ENCODE results near the gene ALG1L2. TPM values are rescaled to one million over a fixed set of nuclear protein-coding genes. Genes with fewer than 3 reads are reported as not detected.
A peak's percentile ranks its signal among the peaks of the same experiment; 100 is the strongest.
"Not testable (repeated sequence)": the region's sequence is repeated elsewhere in the genome, so short reads cannot be mapped to it uniquely, and the experiment has no call there.

The ALG1L2 gene
- total and polyA plus RNA-seq, 2 of the 8 experiments (the other 6 are each of a cell fraction or from before 2014, with no cell fraction given), result 0.15 to 1.7 TPM

GRCh38 chr3:130143648-130144327 is 62.2 kb downstream of the ALG1L2 start:
- H3K14ac ChIP-seq (ENCODE audit: insufficient read length); H4K8ac ChIP-seq (ENCODE audit: extremely low read depth, insufficient read depth, low read length); DNase-seq (ENCODE audit: low read depth in 1 of 2, low spot score in 2 of 2); H3K27me3 ChIP-seq (replicated peaks in 1 of 4; ENCODE audit: control insufficient read depth in 3 of 4, extremely low read depth in 1 of 4, insufficient read depth in 3 of 4, low read length in 3 of 4); H3K4me2 ChIP-seq (ENCODE audit: insufficient read depth in 1 of 2, low read depth in 2 of 2, low read length in 2 of 2); H2BK20ac ChIP-seq (ENCODE audit: low read length); H2BK15ac ChIP-seq (ENCODE audit: low read length); H3K9ac ChIP-seq (replicated peaks in 1 of 4; ENCODE audit: extremely low read depth in 1 of 4, low read depth in 3 of 4, low read length in 3 of 4); H3K56ac ChIP-seq (replicated peaks; ENCODE audit: insufficient read length, low read depth, low read length); H3K23ac ChIP-seq (ENCODE audit: insufficient read length); H4K5ac ChIP-seq (ENCODE audit: insufficient read length, low read depth, low read length); H2AK5ac ChIP-seq (ENCODE audit: low read depth, low read length); H3K4me3 ChIP-seq (ENCODE audit: extremely low read depth in 1 of 4, insufficient read depth in 2 of 4, low read depth in 3 of 4, low read length in 4 of 4); H3K18ac ChIP-seq (ENCODE audit: extremely low read depth, low read length); H3K23me2 ChIP-seq (ENCODE audit: low read depth, low read length); H3K4me1 ChIP-seq (replicated peaks in 1 of 4; ENCODE audit: control insufficient read depth in 3 of 4, insufficient read depth in 4 of 4, low read length in 3 of 4); H4K20me1 ChIP-seq (replicated peaks in 1 of 2; ENCODE audit: control insufficient read depth in 1 of 2, insufficient read depth in 2 of 2, low read length in 2 of 2); FAIRE-seq; H2BK120ac ChIP-seq (replicated peaks; ENCODE audit: low read depth, low read length); H3K4ac ChIP-seq (replicated peaks; ENCODE audit: insufficient read length, low read depth, low read length); H2BK5ac ChIP-seq (ENCODE audit: low read depth, low read length); POLR2A ChIA-PET (ENCODE audit: partially characterized antibody); H2AFZ ChIP-seq (ENCODE audit: low read length); H4K91ac ChIP-seq (replicated peaks; ENCODE audit: insufficient read length, low read length); H3K36me3 ChIP-seq (ENCODE audit: control insufficient read depth in 2 of 4, insufficient read depth in 4 of 4, low read length in 3 of 4); H3K9me3 ChIP-seq (ENCODE audit: insufficient read depth in 2 of 2, low read depth in 1 of 2, low read length in 1 of 2); H3K79me1 ChIP-seq (ENCODE audit: low read depth, low read length); H2BK12ac ChIP-seq (ENCODE audit: low read depth, low read length); H3K27ac ChIP-seq (ENCODE audit: low read depth, low read length); H3K79me2 ChIP-seq (ENCODE audit: control insufficient read depth in 1 of 2, insufficient read depth in 2 of 2, low read length in 2 of 2): not testable (repeated sequence)
- TF ChIP-seq, protein P1, sequence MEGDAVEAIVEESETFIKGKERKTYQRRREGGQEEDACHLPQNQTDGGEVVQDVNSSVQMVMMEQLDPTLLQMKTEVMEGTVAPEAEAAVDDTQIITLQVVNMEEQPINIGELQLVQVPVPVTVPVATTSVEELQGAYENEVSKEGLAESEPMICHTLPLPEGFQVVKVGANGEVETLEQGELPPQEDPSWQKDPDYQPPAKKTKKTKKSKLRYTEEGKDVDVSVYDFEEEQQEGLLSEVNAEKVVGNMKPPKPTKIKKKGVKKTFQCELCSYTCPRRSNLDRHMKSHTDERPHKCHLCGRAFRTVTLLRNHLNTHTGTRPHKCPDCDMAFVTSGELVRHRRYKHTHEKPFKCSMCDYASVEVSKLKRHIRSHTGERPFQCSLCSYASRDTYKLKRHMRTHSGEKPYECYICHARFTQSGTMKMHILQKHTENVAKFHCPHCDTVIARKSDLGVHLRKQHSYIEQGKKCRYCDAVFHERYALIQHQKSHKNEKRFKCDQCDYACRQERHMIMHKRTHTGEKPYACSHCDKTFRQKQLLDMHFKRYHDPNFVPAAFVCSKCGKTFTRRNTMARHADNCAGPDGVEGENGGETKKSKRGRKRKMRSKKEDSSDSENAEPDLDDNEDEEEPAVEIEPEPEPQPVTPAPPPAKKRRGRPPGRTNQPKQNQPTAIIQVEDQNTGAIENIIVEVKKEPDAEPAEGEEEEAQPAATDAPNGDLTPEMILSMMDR (IDR thresholded peaks at IDR 0.05; ENCODE audit: control extremely low read depth in 1 of 3, insufficient read depth in 1 of 3, low read depth in 1 of 3, low read length in 3 of 3), result peak in 2 of 3 experiments; percentile 3 to 27; a peak in 2 of 4 replicates
- TF ChIP-seq RAD21 (IDR thresholded peaks at IDR 0.05 in 1 of 2, conservative IDR thresholded peaks at IDR 0.05 in 1 of 2; ENCODE audit: low read depth in 2 of 2, low read length in 2 of 2), result peak in 1 of 2 experiments; percentile 23; a peak in 1 of 4 replicates
- 71% methylated on average over 13 of the region's 13 CpGs; no CpG with 5 or more reads in 1 of the 2 experiments for WGBS, 2 experiments (ENCODE audit: extremely low coverage in 1 of 2, insufficient coverage in 1 of 2, insufficient read length in 1 of 2, insufficient replicate concordance in 2 of 2, low coverage in 1 of 2, low lambda C conversion rate in 2 of 2, missing lambda C conversion rate in 1 of 2)
- CTCF ChIA-PET (ENCODE audit: partially characterized antibody), result interaction anchor here (1.1 to 1.2 kb wide), 2 partner anchors 36 to 114 kb away, joined by 3 to 4 read pairs; no protein-coding TSS in a partner anchor
